IPS DF 6.9 (cell line): Measurements from ENCODE around the gene C19orf38.
"Not testable (repeated sequence)": the region's sequence is repeated elsewhere in the genome, so short reads cannot be mapped to it uniquely, and the experiment has no call there.

ENCODE experiments used
- DNase-seq: peaks from one replicate; pipeline ENCODE4 v3.0.0-alpha.2; 2013; ENCODE audit warnings: low read depth, low spot score
- H3K27ac ChIP-seq: one replicate; pipeline ENCODE4 v1.5.1; 2013; ENCODE audit warnings: low read length, control low read depth
- H3K27me3 ChIP-seq: 2 replicates; pipeline ENCODE4 v1.6.1; 2013; ENCODE audit warnings: mild to moderate bottlenecking, low read length; ENCODE audit not compliant: control insufficient read depth, insufficient read depth
- H3K36me3 ChIP-seq: 2 replicates; pipeline ENCODE4 v1.6.1; 2013; ENCODE audit warnings: low read length; ENCODE audit not compliant: control insufficient read depth, insufficient read depth
- H3K4me1 ChIP-seq: 2 replicates; pipeline ENCODE4 v1.6.1; 2013; ENCODE audit warnings: low read length; ENCODE audit not compliant: control insufficient read depth, insufficient read depth
- H3K4me3 ChIP-seq: 2 replicates; pipeline ENCODE4 v1.5.1; 2013; ENCODE audit warnings: mild to moderate bottlenecking, low read length
- H3K9me3 ChIP-seq: 2 replicates; pipeline ENCODE4 v1.6.1; 2013; ENCODE audit warnings: low read length, inconsistent platforms; ENCODE audit not compliant: control insufficient read depth, insufficient read depth
- WGBS: extraction: QIAGEN DNeasy Blood & Tissue Kit; methylation state at CpG from one replicate; pipeline ENCODE4 v1.1.7; 2013; ENCODE audit warnings: mixed read lengths, missing lambda C conversion rate; ENCODE audit not compliant: insufficient read length, insufficient coverage; 5-methylcytosine and 5-hydroxymethylcytosine counted together

The C19orf38 gene

DNA sequence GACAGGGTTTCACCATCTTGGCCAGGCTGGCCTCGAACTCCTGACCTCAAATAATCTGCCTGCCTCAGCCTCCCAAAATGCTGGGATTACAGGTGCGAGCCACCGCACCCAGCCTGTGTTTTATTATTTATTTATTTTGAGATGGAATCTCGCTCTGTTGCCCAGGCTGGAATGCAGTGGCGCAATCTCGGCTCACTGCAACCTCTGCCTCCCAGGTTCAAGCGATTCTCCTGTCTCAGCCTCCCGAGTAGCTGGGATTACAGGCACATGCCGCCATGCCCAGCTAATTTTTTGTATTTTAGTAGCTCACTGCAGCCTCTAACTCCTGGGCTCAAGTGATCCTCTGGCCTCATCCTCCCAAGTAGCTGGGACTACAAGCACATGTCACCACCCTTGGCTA is 29.4 kb downstream of the C19orf38 start:
- H3K36me3 ChIP-seq, DNase-seq, H3K27me3 ChIP-seq, H3K4me1 ChIP-seq, H3K9me3 ChIP-seq, H3K27ac ChIP-seq, H3K4me3 ChIP-seq: not testable (repeated sequence)
- no CpG with 5 or more reads among the region's 9 CpGs for WGBS

DNA sequence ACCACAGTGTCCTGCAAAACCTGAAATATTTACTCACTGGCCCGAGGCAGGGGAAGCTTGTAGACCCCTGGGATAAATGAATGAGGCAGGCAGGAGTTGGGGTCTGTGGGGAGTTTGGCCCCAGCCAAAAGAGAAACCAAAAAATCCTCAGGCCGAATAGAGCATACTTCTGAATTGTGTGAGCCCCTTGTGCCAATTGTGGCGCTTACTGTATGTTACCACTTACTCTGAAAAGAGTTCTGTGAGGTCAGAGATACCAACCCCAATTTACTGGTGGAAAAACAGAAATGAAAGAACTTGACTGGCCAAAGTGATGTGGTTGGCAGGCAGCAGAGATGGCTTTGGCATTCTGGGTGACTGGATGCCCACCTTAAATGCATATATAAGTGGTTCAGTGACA is 30.0 kb downstream of the C19orf38 start:
- H3K9me3 ChIP-seq = no peaks in the 10 kb centered on the region
- H3K4me3 ChIP-seq = no peak overlapping the region
- no peak for DNase-seq
- peaks cover 9% of the 10 kb centered on the region; the same call in 1 of the 2 replicates for H3K4me1 ChIP-seq
- no peak overlapping the region for H3K27ac ChIP-seq
- WGBS = no CpG with 5 or more reads among the region's 3 CpGs
- no peaks in the 10 kb centered on the region for H3K27me3 ChIP-seq
- H3K36me3 ChIP-seq = no peaks in the 10 kb centered on the region

DNA sequence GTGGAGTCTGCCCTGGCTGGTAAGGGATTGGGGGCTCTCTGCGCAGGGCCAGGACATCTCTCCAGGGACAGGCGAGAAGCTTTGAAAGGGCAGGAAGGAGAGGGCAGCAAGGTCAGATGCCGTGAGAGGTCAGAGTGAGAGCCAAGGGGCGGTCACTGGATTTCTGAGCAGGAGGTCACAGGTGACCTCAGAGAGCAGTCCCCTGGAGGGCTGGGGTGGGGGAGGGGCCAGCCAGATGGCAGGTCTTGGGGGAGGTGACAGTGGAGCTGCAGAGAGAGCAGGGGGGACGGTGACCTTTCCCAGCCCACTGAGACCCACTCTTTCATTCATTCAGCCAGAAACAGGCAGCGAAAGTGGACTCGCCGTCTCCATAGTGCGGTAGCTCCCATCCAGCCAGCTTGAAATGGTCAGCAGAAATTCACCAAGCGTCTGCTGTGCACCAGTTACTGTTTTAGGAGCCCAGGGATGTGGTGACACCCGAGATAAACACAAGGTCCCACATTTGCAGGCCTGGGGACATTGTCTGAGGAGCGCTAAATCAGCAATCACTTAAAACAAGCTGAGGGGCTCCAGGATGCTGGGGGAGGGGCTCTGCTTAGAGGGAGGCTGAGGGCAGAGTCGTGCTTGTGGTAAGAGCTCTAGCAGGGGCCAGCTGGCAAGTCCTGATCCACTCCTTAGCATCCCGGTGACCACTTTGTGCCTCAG is 33.3 kb downstream of the C19orf38 start:
- no CpG with 5 or more reads among the region's 14 CpGs for WGBS
- H3K36me3 ChIP-seq = no peaks in the 10 kb centered on the region
- no peak overlapping the region for H3K4me3 ChIP-seq
- H3K27me3 ChIP-seq = no peaks in the 10 kb centered on the region
- H3K9me3 ChIP-seq = no peaks in the 10 kb centered on the region
- DNase-seq = no peak
- no peak overlapping the region for H3K27ac ChIP-seq
- peaks cover 9% of the 10 kb centered on the region; the same call in 1 of the 2 replicates for H3K4me1 ChIP-seq

DNA sequence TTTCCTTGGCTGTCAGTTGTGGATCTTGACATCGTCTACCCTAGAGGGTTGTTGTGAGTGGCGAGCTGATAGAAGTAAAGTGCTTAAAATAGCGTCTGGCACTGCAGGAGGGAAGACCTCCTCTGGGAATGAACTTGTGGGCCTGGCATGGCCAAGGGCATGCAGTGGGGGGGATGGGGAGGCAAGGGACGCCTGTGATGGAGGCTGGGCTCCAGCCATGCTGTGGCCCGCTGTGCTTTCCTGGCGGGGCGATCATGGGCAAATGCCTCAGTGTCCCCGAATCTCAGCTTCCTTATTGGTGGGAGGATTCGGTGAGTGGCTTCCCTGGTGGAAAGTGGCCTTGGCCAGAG is 33.9 kb downstream of the C19orf38 start:
- no CpG with 5 or more reads among the region's 9 CpGs for WGBS
- H3K27ac ChIP-seq = no peak overlapping the region
- DNase-seq = no peak
- H3K4me3 ChIP-seq = no peak overlapping the region
- H3K27me3 ChIP-seq = no peaks in the 10 kb centered on the region
- H3K9me3 ChIP-seq = no peaks in the 10 kb centered on the region
- H3K4me1 ChIP-seq = peaks cover 9% of the 10 kb centered on the region; the same call in 1 of the 2 replicates
- no peaks in the 10 kb centered on the region for H3K36me3 ChIP-seq

DNA sequence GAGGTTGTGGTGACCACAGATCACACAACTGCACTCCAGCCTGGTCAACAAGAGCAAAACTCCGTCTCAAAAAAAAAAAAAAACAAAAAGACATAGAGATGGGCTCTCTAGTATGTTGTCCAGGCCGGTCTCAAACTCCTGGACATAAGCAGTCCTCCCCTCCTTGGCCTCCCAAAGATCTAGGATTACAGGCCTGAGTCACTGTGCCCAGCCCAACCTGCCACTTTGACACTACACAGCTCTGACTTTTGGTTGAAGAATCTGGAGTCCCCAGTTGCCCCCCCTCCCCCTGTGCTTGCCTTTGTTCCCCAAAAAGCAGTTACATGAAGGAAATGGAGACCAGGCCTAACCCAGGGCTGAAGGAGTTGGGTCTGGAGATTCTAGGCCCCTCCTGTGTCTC is 36.1 kb downstream of the C19orf38 start:
- Histone ChIP-seq H3K4me1 (peaks cover 19% of the 10 kb centered on the region), H3K27me3 (no peaks in the 10 kb centered on the region), H3K4me3 (no peak overlapping the region), H3K27ac (no peak overlapping the region), H3K36me3 (no peaks in the 10 kb centered on the region), H3K9me3 (no peaks in the 10 kb centered on the region)
- WGBS = no CpG with 5 or more reads among the region's 2 CpGs
- DNase-seq = no peak

DNA sequence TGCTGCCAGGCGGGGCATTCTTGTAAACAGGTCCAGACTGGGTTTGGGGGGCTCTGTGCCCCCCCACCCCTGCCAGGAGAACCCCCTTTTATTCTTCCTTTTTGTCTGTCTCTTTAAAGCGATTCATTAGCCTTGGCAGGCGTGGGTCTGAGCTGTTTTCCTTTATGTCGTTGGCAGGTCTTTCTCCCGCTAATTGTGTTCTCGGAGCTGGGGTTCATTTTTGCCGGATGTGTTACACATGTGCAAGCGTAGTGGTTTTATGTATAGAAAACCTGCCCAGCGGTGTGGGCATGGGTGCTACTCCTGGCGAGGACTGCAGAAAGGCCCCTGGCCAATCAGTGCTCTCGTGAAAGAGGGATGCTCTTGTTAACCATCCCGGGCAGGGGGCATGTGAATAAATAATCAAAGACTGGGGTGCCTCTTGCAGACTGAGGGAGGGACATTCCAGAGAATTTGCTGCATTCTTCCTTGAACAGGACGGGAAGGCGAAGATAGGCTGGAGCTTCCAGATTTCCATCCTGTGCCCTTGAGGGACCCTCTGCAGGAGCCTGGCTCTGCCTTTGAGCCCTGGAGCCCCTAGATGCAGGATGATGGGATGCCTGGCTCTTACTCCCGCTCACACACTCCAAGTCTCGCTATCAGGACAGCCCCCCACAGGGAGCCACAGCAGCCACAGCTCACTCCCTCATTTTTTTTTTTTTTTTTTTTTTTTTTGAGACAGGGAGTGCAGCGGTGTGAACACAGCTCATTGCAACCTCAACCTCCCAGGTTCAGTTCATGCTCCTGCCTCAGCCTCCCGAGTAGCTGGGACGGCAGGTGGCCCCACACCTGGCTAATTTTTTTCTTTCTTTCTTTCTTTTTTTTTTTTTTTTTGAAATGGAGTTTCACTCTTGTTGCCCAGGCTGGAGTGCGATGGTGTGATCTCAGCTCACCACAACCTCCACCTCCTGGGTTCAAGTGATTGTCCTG is 37.3 kb downstream of the C19orf38 start:
- H3K27ac ChIP-seq = no peak overlapping the region
- no peaks in the 10 kb centered on the region for H3K36me3 ChIP-seq
- H3K4me3 ChIP-seq = no peak overlapping the region
- H3K4me1 ChIP-seq = peaks cover 16% of the 10 kb centered on the region
- no peaks in the 10 kb centered on the region for H3K27me3 ChIP-seq
- no peak for DNase-seq
- WGBS = no CpG with 5 or more reads among the region's 20 CpGs
- H3K9me3 ChIP-seq = no peaks in the 10 kb centered on the region

DNA sequence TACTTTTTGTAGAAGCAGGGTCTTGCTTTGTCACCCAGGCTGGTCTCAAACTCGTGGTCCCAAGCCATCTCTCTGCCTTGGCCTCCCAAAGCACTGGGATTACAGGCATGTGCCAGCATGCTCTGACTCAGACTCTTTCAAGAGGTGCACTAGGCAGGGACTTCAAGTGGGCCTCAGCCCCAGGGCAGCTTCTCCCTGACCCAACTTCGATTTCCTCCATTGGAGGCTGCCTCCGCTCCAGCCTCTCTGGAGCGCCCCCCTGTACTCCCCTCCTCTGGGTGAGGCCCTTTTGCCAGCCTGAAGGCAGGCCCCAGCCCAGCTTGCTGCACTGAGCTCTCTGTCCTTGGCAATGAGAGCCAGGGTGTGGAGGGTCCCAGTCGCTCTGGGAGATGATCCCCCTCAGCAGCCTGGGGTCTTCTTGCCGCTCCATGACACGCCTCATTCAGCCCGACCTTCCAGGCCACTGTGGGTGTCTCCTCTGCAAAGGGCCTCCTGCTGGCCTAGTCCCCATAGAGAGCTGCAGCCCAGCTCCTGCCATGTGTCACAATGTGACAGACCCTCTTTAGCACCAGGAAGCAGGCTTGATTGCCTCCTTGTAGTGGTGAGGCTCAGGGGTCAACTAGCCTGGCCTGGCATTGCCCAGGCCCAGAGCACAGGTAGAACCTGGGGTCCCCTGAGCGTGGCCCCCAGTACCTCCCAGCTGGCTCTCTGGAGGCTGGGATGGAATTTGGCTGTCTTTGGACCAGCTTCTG is 39.6 kb downstream of the C19orf38 start:
- WGBS = no CpG with 5 or more reads among the region's 9 CpGs
- Histone ChIP-seq H3K4me1 (peaks cover 17% of the 10 kb centered on the region), H3K27ac (no peak overlapping the region), H3K4me3 (no peak overlapping the region), H3K36me3 (no peaks in the 10 kb centered on the region), H3K27me3 (no peaks in the 10 kb centered on the region), H3K9me3 (no peaks in the 10 kb centered on the region)
- DNase-seq = no peak

DNA sequence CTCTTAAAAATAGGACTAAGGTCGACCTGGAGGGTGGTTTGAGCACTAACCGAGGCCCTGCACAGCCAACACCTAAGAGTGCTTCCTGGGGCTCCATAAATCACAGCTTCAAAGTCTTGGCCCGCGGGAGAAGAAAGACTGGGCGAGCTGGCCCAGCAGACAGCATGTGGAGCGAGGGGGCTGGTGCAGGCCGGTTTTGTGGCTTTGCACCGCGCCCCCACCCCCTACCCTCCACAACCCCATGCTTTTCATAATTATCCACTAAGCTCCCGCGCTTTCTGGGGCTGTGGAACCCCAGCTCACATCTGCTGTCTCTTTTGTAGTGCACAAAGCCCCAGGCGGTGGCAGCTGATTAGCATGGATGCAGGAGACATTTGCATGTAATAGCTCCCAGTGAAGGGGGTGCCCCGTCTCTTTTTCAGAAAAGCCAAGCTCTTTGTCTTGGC is 40.2 kb downstream of the C19orf38 start:
- no peak for DNase-seq
- no peaks in the 10 kb centered on the region for H3K27me3 ChIP-seq
- no peaks in the 10 kb centered on the region for H3K9me3 ChIP-seq
- H3K27ac ChIP-seq = no peak overlapping the region
- peaks cover 17% of the 10 kb centered on the region for H3K4me1 ChIP-seq
- no CpG with 5 or more reads among the region's 13 CpGs for WGBS
- H3K4me3 ChIP-seq = no peak overlapping the region
- no peaks in the 10 kb centered on the region for H3K36me3 ChIP-seq

DNA sequence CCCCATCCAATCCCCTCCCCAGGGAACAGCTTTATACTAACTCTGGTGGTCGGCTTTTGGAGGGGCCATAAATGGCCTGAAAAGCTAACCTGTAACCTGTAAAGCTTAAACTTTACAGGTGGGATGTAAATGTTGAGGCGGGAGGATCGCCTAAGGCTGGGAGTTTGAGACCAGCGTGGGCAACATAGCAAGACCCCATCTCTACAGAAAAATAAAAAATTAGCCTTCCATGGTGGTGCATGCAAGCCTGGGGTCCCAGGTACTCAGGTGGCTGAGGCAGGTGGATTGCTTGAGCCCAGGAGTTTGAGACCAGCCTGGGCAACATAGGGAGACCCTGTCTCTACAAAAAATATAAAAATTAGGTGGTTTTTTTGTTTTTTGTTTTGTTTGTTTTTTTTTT is 41.7 kb downstream of the C19orf38 start:
- H3K27ac ChIP-seq = no peak overlapping the region
- H3K36me3 ChIP-seq = no peaks in the 10 kb centered on the region
- no peaks in the 10 kb centered on the region for H3K27me3 ChIP-seq
- H3K4me3 ChIP-seq = no peak overlapping the region
- no CpG with 5 or more reads among the region's 4 CpGs for WGBS
- H3K4me1 ChIP-seq = peaks cover 21% of the 10 kb centered on the region
- H3K9me3 ChIP-seq = no peaks in the 10 kb centered on the region
- no peak for DNase-seq

DNA sequence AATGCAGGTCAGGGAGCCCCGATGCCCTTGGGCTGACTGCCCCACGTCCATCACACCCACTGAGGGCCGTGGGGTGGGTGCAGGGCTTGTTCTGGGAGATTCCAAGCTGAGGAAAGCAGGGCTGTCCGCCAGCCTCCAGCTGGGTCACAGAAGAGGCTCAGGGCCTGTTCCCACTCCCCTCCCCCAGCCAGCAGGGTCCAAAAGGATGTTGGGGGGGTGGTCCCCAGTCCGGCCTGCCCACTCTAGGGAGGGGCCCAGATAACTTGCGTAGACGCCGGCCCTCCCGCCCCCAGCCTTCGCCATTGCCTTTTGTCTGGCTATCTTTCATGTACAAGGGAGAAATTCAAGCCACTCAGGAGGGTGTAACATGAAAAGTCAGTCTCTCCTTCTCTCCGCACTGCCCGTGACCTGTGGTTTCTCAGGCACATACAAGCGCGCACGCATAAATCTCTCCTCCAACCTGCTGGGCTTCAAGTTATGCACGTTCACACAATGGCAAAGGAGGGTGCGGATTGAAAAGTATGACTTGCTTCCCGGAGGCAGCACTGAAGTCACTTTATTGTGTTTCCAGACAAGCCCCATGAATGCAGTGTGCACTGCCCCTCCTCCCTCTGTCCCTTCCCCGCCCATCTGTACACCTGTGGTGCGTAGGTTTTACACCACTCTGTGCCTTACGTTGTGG is 43.3 kb downstream of the C19orf38 start:
- no peaks in the 10 kb centered on the region for H3K36me3 ChIP-seq
- H3K4me1 ChIP-seq = peaks cover 24% of the 10 kb centered on the region
- no CpG with 5 or more reads among the region's 21 CpGs for WGBS
- no peak overlapping the region for H3K27ac ChIP-seq
- no peaks in the 10 kb centered on the region for H3K27me3 ChIP-seq
- DNase-seq = no peak
- H3K9me3 ChIP-seq = no peaks in the 10 kb centered on the region
- H3K4me3 ChIP-seq = no peak overlapping the region
